ENCODE data around the gene PIGBOS1.
A peak's percentile ranks its signal among the peaks of the same experiment; 100 is the strongest.
"Not testable (repeated sequence)": the region's sequence is repeated elsewhere in the genome, so short reads cannot be mapped to it uniquely, and the experiment has no call there.

The PIGBOS1 gene, protein sequence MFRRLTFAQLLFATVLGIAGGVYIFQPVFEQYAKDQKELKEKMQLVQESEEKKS

GRCh38 chr15:55318588-55319494 lies at the start of gene PIGBOS1, which contains the start of gene PIGB:
PIGBOS1 (minus strand) TSS chr15:55319123; CDS start chr15:55317792, 1,331 bp downstream.
PIGB (plus strand) TSS chr15:55319222; CDS start chr15:55319251, 29 bp downstream.
- peak; percentile 53 to 73 for DNase-seq

- no peak for DNase-seq
These were observed 48.1 kb upstream of the PIGBOS1 start for GRCh38 chr15:55366981-55367380.

GRCh38 chr15:55362641-55363040 lies 43.7 kb upstream of the PIGBOS1 start:
- no peak for DNase-seq

- no peak for DNase-seq
These were observed 42.1 kb upstream of the PIGBOS1 start for GRCh38 chr15:55361048-55361447.

DNA sequence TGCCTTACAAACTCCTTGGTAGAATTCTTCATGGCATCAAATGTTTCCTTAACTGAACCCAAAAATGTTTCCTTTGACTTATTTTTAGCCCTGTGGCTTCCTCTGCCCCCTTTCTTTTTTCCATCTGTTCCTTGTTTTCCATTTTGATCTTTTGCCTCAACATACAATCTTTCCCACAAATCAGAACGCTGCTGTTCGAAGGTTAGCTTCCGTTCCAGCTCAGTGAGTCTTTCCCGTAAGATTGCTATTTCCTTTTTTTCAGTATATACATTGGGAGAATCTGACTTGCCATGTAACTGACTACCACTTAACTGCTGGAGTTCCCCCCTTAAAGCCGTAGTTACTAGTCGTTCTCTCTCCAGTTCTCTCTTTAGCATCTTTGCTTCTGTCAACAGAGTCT lies 41.3 kb upstream of the PIGBOS1 start:
- DNase-seq = no peak

- DNase-seq = no peak
These were observed 39.5 kb upstream of the PIGBOS1 start for GRCh38 chr15:55358471-55358870.

GRCh38 chr15:55357774-55358173 lies 38.9 kb upstream of the PIGBOS1 start:
- DNase-seq = no peak

DNA sequence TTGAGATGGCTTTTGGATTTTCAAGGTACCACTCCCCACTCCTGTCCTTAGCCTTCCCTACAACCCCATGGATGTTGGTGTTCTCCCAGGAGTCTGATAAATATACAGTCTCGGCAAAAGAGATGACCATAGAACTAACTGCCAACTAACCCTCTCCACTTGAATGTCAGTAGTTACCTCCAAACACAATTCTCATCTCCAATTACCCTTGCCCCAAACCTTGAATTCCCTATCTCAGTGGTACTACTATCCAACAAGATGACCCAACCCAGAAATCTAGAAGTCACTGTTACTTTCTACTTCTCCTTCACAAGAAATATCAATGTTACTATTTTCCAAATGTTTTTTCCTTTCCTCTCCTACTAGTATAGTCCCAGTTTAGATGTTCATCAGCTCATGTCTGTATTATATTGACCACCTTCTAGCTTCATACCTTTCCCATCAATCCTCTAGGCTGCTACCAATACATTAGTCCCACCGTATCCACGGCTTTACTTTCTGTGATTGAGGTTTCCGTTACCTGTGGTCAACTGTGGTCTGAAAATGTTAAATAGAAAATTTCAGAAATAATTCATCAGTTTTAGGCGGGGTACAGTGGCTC lies 38.2 kb upstream of the PIGBOS1 start:
- no peak for DNase-seq

DNA sequence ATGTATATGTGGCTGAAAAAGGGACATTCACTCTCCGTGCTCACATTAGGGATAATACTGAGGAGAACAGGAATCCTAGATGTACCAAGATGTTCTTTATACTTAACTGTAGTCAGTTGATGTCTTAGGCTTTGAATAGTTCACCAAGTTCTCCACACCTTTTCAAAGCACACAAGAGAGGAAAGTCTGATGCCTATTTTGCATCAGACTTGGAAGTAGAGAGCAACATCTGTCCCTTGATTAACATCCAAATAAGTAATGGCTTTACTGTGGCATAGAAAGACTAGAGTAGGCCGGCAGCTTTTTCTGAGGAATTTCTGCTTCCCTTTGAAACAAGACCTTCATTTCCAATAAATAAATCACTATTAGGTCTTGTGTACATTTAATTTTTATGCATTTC lies 34.1 kb upstream of the PIGBOS1 start:
- no peak for DNase-seq

DNA sequence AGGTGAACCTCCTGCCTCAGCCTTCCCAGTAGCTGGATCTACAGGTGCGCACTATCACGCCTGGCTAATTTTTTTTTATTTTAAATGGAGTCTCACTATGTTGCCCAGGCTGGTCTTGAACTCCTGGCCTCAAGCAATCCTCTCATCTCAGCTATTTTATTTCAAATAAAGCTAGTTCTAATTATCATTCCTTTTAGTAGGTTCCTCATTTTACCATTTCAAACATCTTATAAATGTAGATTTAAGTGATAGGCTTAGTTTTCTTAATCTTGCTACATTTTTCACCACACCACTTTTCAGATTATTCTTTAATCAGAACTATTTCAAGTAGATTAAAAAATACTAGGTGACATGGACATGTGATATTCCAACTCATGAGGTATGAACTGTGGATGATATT lies 30.4 kb upstream of the PIGBOS1 start:
- DNase-seq = no peak

DNA sequence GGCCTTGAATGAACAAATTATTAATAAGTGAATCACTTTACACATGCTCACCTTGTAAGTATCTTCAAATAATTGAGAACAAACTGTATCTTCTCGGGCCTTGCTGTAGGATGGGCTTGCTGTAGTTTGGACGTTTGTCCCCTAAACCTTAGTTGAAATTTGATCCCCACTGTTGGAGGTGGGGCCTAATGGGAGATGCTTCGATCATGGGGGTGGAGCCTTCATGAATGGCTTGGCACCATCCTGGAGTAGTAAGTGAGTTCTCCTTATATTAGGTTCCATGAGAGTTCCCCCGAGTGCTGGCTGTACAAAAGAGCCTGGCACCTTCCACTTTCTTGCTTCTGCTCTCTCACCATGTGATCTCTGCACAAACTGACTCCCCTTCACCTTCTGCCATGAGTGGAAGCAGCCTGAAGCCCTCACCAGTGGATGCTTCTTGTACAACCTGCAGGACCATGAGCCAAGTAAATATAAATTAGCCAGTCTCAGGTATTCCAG lies 29.4 kb upstream of the PIGBOS1 start:
- DNase-seq = no peak

GRCh38 chr15:55344206-55344605 lies 25.3 kb upstream of the PIGBOS1 start:
- no peak for DNase-seq

- peak in 1 of 2 donors; percentile 14 for DNase-seq
These were observed 24.2 kb upstream of the PIGBOS1 start for GRCh38 chr15:55343168-55343567.

GRCh38 chr15:55337160-55337559 lies 18.2 kb upstream of the PIGBOS1 start:
- DNase-seq = no peak

- no peak for DNase-seq
These were observed 16.1 kb upstream of the PIGBOS1 start for GRCh38 chr15:55334997-55335396.

- DNase-seq = no peak
These were observed 15.4 kb upstream of the PIGBOS1 start for GRCh38 chr15:55334371-55334770.

- no peak for DNase-seq
These were observed 8.5 kb upstream of the PIGBOS1 start for GRCh38 chr15:55327387-55327786.

- no peak for DNase-seq
These were observed 3.5 kb upstream of the PIGBOS1 start for GRCh38 chr15:55322467-55322866.

DNA sequence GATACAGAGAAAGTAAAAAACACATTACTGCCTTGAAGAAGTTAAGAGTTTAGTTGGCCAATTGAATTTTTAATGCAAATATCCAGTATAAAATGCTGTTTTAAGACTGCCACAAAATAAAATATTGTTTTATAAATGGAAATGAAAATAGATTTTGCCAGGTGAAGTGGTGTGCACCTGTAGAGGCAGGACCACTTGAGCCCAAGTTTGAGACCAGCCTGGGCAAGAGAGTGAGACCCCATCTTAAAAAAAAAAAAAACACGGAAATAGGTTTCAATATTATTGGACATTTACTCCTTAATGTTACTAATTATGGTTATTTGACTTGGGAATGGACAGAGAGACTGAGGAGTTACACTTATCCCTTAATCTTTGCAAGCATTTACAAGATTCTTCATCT lies 2.0 kb upstream of the PIGBOS1 start:
- no peak for DNase-seq

DNA sequence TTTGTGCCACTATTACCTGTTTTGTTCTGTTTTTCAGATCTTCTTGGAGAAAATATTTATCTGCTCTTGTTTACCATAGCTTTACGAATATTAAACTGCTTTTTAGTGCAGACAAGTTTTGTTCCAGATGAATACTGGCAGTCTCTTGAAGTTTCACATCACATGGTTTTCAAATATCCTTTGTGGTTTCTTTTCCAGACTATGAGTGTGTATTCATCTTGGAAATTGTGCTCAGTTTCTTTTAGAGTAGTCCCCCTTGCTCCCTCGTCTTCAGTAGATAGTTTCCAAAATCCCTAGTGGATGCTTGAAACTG lies 1.3 kb upstream of the PIGBOS1 start:
- DNase-seq = peak in 1 of 2 donors; percentile 12

DNA sequence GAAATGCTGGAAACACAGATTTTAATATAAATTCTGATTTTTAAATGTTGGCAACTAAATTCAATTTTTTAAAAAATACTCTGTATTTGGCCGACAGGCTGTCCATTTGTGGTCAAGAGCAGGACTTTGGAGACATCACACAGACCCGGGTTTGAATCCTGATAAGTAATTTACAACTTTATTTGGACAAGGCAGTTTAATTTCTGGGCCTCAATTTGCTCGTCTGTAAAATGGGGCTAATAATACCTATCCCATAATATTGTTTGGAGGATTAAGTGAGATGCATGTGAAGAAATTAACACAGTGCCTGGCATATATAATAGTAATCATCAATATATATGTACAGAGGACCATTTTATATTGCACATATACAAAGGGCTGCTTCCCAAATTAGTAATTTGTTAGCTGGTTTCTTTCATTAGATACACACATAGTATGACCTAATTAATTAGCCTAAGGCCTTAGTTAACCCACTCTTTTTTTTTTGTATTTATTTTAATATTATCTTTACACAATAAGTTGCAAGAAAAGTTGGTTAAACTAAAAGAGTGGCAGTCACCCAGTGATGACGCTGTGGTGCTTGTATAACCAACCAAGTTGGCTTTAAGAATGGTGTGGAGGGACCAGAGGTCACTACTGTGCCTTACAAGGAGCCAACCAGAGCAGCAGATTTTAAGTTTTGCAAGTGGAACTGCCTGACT lies 764 bp upstream of the PIGBOS1 start:
- DNase-seq = no peak

DNA sequence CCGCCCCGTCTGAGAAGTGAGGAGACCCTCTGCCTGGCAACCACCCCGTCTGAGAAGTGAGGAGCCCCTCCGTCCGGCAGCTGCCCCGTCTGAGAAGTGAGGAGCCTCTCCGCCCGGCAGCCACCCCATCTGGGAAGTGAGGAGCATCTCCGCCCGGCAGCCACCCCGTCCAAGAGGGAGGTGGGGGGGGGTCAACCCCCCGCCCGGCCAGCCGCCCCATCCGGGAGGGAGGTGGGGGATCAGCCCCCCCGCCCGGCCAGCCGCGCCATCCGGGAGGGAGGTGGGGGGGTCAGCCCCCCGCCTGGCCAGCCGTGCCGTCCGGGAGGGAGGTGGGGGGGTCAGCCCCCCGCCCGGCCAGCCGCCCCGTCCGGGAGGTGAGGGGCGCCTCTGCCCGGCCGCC lies 16.1 kb downstream of the PIGBOS1 start:
- not testable (repeated sequence) for DNase-seq

- no peak for DNase-seq
These were observed 21.6 kb downstream of the PIGBOS1 start for GRCh38 chr15:55297315-55297714.
